ENCODE results near the gene CD86.

- TF ChIP-seq CTCF (IDR thresholded peaks at IDR 0.05): no peak
- no peak for TF ChIP-seq POLR2A (IDR thresholded peaks at IDR 0.05; ENCODE audit: low read length)
- TF ChIP-seq MAX (IDR thresholded peaks at IDR 0.05): no peak
- no peak for TF ChIP-seq HOXA7 (CRISPR knock-in tag; IDR thresholded peaks at IDR 0.05)
- no peak for TF ChIP-seq FOSL2 (IDR thresholded peaks at IDR 0.05)
- TF ChIP-seq FOSL2 (CRISPR knock-in tag; IDR thresholded peaks at IDR 0.05): no peak
- no peak for TF ChIP-seq EP300 (IDR thresholded peaks at IDR 0.05)
- no peak for TF ChIP-seq CEBPB (IDR thresholded peaks at IDR 0.05)
- TF ChIP-seq RAD21 (conservative IDR thresholded peaks at IDR 0.05 in 1 of 2, IDR thresholded peaks at IDR 0.05 in 1 of 2): no peak
- TF ChIP-seq PHF8 (IDR thresholded peaks at IDR 0.05; ENCODE audit: borderline replicate concordance, low read depth): no peak
- TF ChIP-seq SREBF2 (IDR thresholded peaks at IDR 0.05): no peak
- no peak for TF ChIP-seq RFX5 (IDR thresholded peaks at IDR 0.05)
- no peak for TF ChIP-seq SMC3 (IDR thresholded peaks at IDR 0.05)
- TF ChIP-seq MAFK (IDR thresholded peaks at IDR 0.05; ENCODE audit: partially characterized antibody): no peak
Observed at GRCh38 chr3:122112754-122113153, 57.6 kb downstream of the CD86 start.

Data from A549 (cell line).